BJ (cell line): ENCODE measurements around the gene TANC1. TPM values are rescaled to one million over a fixed set of nuclear protein-coding genes. Genes with fewer than 3 reads are reported as not detected.

ENCODE experiments used
- CTCF ChIA-PET: fragments of 350-600 bp; formaldehyde crosslinking; extraction: SDS; loops from one replicate; lab custom pipeline; 2021; ENCODE audit warnings: antibody characterized with exemption, inconsistent platforms; lab: Yijun Ruan, JAX
- POLR2A ChIA-PET: fragments of 300-600 bp; sonication (Branson Sonifier 250); formaldehyde crosslinking; extraction: SDS; loops from one replicate; lab custom pipeline; 2021; ENCODE audit warnings: antibody characterized with exemption; lab: Charles Lee
- DNase-seq: peaks from one replicate; pipeline ENCODE4 v3.0.0-alpha.2; 2011; ENCODE audit warnings: low read depth
- H3K27me3 ChIP-seq: 2 replicates; pipeline ENCODE4 v1.6.0; 2011; ENCODE audit warnings: low read length; ENCODE audit not compliant: control insufficient read depth, insufficient read depth
- H3K36me3 ChIP-seq: 2 replicates; pipeline ENCODE4 v1.5.1; 2011; ENCODE audit warnings: low read length; ENCODE audit not compliant: control insufficient read depth, insufficient read depth
- H3K4me3 ChIP-seq: 2 replicates; pipeline ENCODE4 v1.5.1; 2011; ENCODE audit warnings: low read depth, mild to moderate bottlenecking, control low read depth, low read length
- CTCF ChIP-seq: IDR thresholded peaks from 2 replicates; pipeline ENCODE4 v1.5.1; 2011; ENCODE audit warnings: low read depth, mild to moderate bottlenecking, control low read depth, inconsistent platforms, low read length, moderate library complexity; ENCODE audit not compliant: insufficient read depth
- polyA plus RNA-seq: library from polyadenylated mRNA; depleted of rRNA; stranded (reverse); fragments of >200 nt; gene quantifications from 2 replicates; pipeline ENCODE4 v1.2.3, GENCODE V29; 2011

The TANC1 gene
- polyA plus RNA-seq, 1 experiment: 22.0 TPM

DNA sequence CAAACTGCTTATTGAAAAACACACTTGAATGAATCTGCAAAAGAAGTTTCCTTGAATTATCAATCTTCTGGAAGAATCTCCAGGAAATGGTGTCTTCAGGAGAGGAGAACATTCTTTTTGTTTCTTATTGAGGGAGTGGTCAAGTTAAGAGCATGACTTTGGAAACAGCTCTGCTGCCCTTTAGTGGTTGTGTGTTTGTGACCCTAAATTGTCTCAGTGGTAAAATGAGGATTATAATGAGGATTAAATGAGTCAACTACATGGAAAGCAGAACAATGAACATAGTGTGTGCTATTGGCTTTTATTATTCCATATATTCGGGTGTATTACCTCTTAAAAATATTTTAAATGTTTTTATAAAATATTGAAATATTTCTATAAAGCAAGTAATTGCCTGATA, 44.8 kb upstream of the TANC1 start:
- POLR2A ChIA-PET: no interaction called here
- CTCF ChIA-PET: no interaction called here
- Histone ChIP-seq H3K36me3 (no peaks in the 10 kb centered on the region), H3K4me3 (no peak overlapping the region), H3K27me3 (no peaks in the 10 kb centered on the region)
- DNase-seq: no peak
- no peak for TF ChIP-seq CTCF

- no peaks in the 10 kb centered on the region for H3K27me3 ChIP-seq
- H3K36me3 ChIP-seq: no peaks in the 10 kb centered on the region
- H3K4me3 ChIP-seq: no peak overlapping the region
- CTCF ChIA-PET: no interaction called here
- TF ChIP-seq CTCF: no peak
- POLR2A ChIA-PET: no interaction called here
- peak; percentile 31 for DNase-seq
Observed at GRCh38 chr2:158926478-158926948, 41.9 kb upstream of the TANC1 start.

DNA sequence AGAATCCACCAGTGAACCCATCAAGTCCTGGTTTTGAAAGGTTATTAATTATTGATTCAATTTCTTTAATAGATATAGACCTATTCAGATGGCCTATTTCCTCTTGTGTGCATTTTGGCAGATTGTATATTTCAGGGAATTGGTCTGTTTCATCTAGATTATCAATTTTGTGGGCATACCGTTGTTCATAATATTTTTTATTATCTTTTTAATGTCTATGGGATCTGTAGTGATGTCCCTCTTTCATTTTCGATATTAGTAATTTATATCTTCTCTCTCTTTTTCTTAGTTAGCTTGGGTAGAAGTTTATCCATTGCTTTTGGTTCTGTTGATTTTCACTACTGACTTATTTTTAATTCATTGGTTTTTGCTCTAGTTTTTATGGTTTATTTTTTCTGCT, 39.9 kb upstream of the TANC1 start:
- ChIA-PET CTCF (interaction anchor here (1.4 kb wide), 1 partner anchor 69 kb away, joined by 3 read pairs; no protein-coding TSS in a partner anchor), POLR2A (no interaction called here)
- H3K27me3 ChIP-seq: no peaks in the 10 kb centered on the region
- no peak for TF ChIP-seq CTCF
- no peak overlapping the region for H3K4me3 ChIP-seq
- H3K36me3 ChIP-seq: no peaks in the 10 kb centered on the region
- no peak for DNase-seq

DNA sequence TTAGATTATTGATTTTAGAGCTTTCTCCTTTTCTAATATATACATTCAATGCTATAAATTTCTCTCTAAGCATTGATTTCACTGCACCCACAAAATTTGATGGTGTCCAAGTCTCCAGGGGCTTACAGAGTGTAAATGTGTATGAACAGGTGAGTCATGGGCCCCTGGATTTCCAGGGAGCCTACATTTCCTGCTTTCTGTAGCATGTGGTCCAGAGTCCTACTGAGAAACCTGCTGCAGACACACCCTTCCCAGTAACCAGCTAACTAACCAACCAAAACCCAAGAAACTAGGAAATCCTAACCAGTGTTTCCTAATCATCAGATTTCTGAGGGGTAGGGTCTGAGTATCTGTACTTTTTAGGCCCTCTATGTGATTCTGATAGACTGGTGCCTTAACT, 39.5 kb upstream of the TANC1 start:
- no peak for TF ChIP-seq CTCF

DNA sequence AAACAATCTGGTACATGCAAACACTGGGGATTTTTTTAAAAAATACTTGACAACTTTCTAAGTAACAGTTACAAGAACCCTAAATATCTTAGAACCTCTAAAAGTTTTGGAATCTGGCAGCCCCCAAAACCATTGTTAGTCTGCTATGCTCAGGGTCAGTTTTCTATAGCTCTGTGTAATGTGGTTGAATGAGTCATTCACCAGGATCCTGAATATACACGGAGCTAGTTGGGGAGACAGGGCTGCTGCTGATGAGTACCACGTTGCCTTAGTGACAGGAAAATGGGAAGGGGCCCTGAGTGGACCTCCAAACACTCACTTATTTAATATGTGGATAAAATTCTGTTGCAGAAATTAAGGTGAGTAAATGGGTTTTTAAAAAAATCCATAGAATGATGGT, 36.9 kb upstream of the TANC1 start:
- POLR2A ChIA-PET: no interaction called here
- CTCF ChIA-PET: interaction anchor here (1.1 kb wide), 1 partner anchor 9 kb away, joined by 3 read pairs; no protein-coding TSS in a partner anchor
- no peak for TF ChIP-seq CTCF

More for the DNA sequence above, 39.5 kb upstream of the TANC1 start:
- Histone ChIP-seq H3K27me3 (no peaks in the 10 kb centered on the region), H3K4me3 (no peak overlapping the region), H3K36me3 (no peaks in the 10 kb centered on the region)
- ChIA-PET POLR2A (no interaction called here), CTCF (interaction anchor here (1.4 kb wide), 1 partner anchor 69 kb away, joined by 3 read pairs; no protein-coding TSS in a partner anchor)
- no peak for DNase-seq

More for the DNA sequence above, 36.9 kb upstream of the TANC1 start:
- Histone ChIP-seq H3K36me3 (no peaks in the 10 kb centered on the region), H3K4me3 (no peak overlapping the region), H3K27me3 (no peaks in the 10 kb centered on the region)
- DNase-seq: no peak
